ENCODE data around the gene RCBTB2. TPM values are rescaled to one million over a fixed set of nuclear protein-coding genes. Genes with fewer than 3 reads are reported as not detected.
A peak's percentile ranks its signal among the peaks of the same experiment; 100 is the strongest.

The RCBTB2 gene
- polyA plus RNA-seq, 3 donors: 55.5 to 100 (median 64.4) TPM

DNA sequence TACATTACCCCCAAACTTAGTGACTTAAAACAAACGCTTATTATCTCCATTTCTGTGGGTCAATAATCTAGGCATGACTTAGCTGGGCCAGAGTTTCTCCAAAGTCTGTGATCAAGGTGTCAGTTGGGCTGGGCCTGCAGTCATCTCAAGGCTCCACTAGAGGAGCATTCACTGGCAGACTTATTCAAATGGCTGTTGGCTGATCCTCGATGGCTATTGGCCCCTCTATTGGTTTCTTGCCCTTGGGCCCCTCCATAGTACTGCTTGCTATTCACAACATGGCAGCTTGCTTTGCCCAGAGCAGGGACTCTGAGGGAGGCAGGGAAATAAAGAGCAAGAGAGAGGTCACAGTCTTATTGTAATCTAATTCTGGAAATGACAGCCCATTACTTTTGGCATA, 57.6 kb downstream of the RCBTB2 start:
- Histone ChIP-seq H3K27me3 (ENCODE audit: control insufficient read depth in 2 of 2, insufficient read depth in 2 of 2, low read length in 2 of 2) (no peaks in the 10 kb centered on the region), H3K36me3 (replicated peaks in 1 of 2; ENCODE audit: control insufficient read depth in 1 of 2, insufficient read depth in 2 of 2, low read length in 2 of 2) (peaks cover 8 to 41% of the 10 kb centered on the region in 2 donors), H3K27ac (ENCODE audit: low read depth in 1 of 2, low read length in 2 of 2) (peak overlapping the region in 1 of 2 donors; percentile 50), H4K20me1 (ENCODE audit: insufficient read depth, low read length) (no peaks in the 10 kb centered on the region), H3K4me3 (replicated peaks in 1 of 3; ENCODE audit: low read depth in 2 of 3, low read length in 3 of 3) (no peak overlapping the region), H3K4me1 (ENCODE audit: control insufficient read depth in 1 of 2, insufficient read depth in 2 of 2, low read length in 2 of 2) (peaks cover 22 to 32% of the 10 kb centered on the region in 2 donors), H3K9ac (ENCODE audit: insufficient read depth, low read length, poor library complexity, severe bottlenecking) (no peak overlapping the region), H3K79me2 (ENCODE audit: insufficient read depth, low read length) (no peaks in the 10 kb centered on the region), H2AFZ (ENCODE audit: insufficient read depth, low read depth, low read length, poor library complexity, severe bottlenecking) (no peak overlapping the region), H3K9me3 (replicated peaks in 1 of 2; ENCODE audit: control insufficient read depth in 1 of 2, insufficient read depth in 1 of 2, low read length in 2 of 2) (no peaks in the 10 kb centered on the region), H3K4me2 (replicated peaks; ENCODE audit: extremely low read depth, low read length, poor library complexity, severe bottlenecking) (no peak overlapping the region)
- intact Hi-C loops (cut with micrococcal nuclease): no loop called here
- Mint-ChIP-seq H3K27me3 (ENCODE audit: low read depth in 3 of 3) (no peaks in the 10 kb centered on the region), H3K4me3 (no peak overlapping the region), H3K9me3 (no peaks in the 10 kb centered on the region), H3K4me1 (peaks cover 25% of the 10 kb centered on the region), H3K36me3 (peaks cover 31 to 40% of the 10 kb centered on the region in 2 donors), H3K27ac (peak overlapping the region in 2 of 7 donors; percentile 35 to 69)
- no peak for DNase-seq
- TF ChIP-seq, protein P1, sequence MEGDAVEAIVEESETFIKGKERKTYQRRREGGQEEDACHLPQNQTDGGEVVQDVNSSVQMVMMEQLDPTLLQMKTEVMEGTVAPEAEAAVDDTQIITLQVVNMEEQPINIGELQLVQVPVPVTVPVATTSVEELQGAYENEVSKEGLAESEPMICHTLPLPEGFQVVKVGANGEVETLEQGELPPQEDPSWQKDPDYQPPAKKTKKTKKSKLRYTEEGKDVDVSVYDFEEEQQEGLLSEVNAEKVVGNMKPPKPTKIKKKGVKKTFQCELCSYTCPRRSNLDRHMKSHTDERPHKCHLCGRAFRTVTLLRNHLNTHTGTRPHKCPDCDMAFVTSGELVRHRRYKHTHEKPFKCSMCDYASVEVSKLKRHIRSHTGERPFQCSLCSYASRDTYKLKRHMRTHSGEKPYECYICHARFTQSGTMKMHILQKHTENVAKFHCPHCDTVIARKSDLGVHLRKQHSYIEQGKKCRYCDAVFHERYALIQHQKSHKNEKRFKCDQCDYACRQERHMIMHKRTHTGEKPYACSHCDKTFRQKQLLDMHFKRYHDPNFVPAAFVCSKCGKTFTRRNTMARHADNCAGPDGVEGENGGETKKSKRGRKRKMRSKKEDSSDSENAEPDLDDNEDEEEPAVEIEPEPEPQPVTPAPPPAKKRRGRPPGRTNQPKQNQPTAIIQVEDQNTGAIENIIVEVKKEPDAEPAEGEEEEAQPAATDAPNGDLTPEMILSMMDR (IDR thresholded peaks at IDR 0.05): no peak
- WGBS (ENCODE audit: insufficient coverage): 100% methylated on average over 1 of the region's 2 CpGs

DNA sequence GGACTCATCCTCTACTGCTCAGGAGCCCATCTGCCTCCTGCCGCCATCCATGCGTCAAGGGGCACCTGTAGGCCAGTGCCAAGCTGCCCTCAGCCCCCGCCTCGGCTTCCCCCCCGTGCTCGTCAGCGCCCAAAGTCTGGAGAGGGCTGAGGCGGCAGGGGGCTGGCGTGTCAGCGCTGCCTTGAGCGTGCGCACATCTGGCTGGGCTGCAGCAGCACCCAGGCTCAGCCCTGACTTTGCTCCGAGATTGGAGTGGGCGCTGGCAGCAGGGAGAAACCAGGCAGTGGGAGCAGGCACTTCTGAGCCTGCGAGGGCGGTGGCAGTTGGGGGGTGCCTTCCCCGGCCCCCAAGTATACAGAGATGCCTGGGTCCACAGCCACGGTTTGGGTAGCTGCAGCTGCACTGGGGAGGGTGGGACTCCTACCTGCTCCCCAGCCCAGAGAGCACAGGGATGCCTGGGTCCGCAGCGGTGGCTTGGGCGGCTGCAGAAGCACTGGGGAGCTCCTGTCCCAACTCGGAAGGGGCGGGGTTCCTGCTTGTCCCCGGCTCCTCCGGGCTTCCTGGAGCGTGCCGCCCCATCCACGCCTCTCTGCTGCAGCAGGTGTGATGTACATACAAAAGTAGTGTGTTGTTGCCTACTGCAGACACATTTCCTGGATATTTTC, 75.2 kb downstream of the RCBTB2 start:
- no peaks in the 10 kb centered on the region for H3K9me3 ChIP-seq (replicated peaks in 1 of 2; ENCODE audit: control insufficient read depth in 1 of 2, insufficient read depth in 1 of 2, low read length in 2 of 2)
- H3K4me2 ChIP-seq (replicated peaks; ENCODE audit: extremely low read depth, low read length, poor library complexity, severe bottlenecking): no peak overlapping the region
- no peak for DNase-seq
- no peaks in the 10 kb centered on the region for H3K27me3 ChIP-seq (ENCODE audit: control insufficient read depth in 2 of 2, insufficient read depth in 2 of 2, low read length in 2 of 2)
- Mint-ChIP-seq H3K4me3 (no peak overlapping the region), H3K4me1 (no peaks in the 10 kb centered on the region), H3K9me3 (peaks cover 0 to 3% (median 2%) of the 10 kb centered on the region in 7 donors), H3K27ac (no peak overlapping the region), H3K27me3 (ENCODE audit: low read depth in 3 of 3) (no peaks in the 10 kb centered on the region), H3K36me3 (peaks cover 65 to 78% of the 10 kb centered on the region in 2 donors)
- TF ChIP-seq, protein P1 (IDR thresholded peaks at IDR 0.05): no peak
- no peak overlapping the region for H3K9ac ChIP-seq (ENCODE audit: insufficient read depth, low read length, poor library complexity, severe bottlenecking)
- no peaks in the 10 kb centered on the region for H4K20me1 ChIP-seq (ENCODE audit: insufficient read depth, low read length)
- H2AFZ ChIP-seq (ENCODE audit: insufficient read depth, low read depth, low read length, poor library complexity, severe bottlenecking): no peak overlapping the region
- no peaks in the 10 kb centered on the region for H3K4me1 ChIP-seq (ENCODE audit: control insufficient read depth in 1 of 2, insufficient read depth in 2 of 2, low read length in 2 of 2)
- peaks cover 57 to 87% of the 10 kb centered on the region in 2 donors for H3K36me3 ChIP-seq (replicated peaks in 1 of 2; ENCODE audit: control insufficient read depth in 1 of 2, insufficient read depth in 2 of 2, low read length in 2 of 2)
- WGBS (ENCODE audit: insufficient coverage): 98% methylated on average over 27 of the region's 28 CpGs
- H3K27ac ChIP-seq (ENCODE audit: low read depth in 1 of 2, low read length in 2 of 2): peak overlapping the region in 1 of 2 donors; percentile 11
- intact Hi-C loops (cut with micrococcal nuclease): no loop called here
- H3K79me2 ChIP-seq (ENCODE audit: insufficient read depth, low read length): no peaks in the 10 kb centered on the region
- no peak overlapping the region for H3K4me3 ChIP-seq (replicated peaks in 1 of 3; ENCODE audit: low read depth in 2 of 3, low read length in 3 of 3)
